ENCODE data around the gene MED16.

DNA sequence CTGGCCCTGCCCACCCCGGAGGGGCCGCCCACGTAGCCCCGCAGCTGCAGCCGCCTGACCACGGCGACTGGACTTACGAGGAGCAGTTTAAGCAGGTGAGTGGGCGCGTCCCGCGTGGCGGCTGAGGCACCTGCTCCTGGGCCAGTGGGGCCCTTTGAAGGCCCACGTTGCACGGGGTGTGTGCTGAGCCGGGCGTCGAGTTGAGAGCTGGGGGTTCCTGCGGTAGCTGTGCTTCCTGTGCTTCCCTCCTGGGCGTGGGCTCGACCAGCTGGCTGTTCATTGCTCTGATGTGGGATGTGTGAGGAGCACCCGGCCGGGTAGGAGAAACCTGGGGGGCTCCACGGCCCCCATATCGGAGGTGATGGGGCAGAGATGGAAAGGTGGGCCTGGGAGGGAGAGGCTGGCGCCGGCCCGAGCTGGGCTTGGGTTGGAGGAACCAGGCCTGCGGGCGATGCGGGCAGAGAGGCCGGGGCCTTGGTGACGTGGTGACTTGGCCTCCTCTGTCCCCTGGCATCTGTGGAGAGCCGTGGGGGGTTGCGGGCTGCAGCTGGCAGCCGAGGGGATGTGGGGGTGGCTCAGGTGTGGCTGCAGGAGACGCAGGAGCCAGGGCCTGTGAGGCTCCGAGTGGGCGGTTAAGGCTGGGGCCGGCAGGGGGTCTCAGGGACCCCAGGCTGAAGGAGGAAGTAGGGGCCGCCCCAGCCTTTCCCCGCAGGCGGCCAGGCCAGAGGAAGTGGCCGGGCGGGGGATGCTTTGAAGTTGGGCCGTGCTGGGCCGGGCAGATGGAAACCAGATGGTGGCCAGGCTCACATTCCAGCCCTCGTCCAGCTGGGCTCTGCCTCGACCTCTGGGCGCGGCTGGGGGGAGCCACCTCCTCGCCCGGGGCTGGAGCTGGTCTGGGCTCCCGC, 39.9 kb upstream of the MED16 start:
- TF ChIP-seq, protein P1, sequence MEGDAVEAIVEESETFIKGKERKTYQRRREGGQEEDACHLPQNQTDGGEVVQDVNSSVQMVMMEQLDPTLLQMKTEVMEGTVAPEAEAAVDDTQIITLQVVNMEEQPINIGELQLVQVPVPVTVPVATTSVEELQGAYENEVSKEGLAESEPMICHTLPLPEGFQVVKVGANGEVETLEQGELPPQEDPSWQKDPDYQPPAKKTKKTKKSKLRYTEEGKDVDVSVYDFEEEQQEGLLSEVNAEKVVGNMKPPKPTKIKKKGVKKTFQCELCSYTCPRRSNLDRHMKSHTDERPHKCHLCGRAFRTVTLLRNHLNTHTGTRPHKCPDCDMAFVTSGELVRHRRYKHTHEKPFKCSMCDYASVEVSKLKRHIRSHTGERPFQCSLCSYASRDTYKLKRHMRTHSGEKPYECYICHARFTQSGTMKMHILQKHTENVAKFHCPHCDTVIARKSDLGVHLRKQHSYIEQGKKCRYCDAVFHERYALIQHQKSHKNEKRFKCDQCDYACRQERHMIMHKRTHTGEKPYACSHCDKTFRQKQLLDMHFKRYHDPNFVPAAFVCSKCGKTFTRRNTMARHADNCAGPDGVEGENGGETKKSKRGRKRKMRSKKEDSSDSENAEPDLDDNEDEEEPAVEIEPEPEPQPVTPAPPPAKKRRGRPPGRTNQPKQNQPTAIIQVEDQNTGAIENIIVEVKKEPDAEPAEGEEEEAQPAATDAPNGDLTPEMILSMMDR (conservative IDR thresholded peaks at IDR 0.05; ENCODE audit: low read length), result no peak
- no peak for TF ChIP-seq EZH2phosphoT487 (IDR thresholded peaks at IDR 0.05; ENCODE audit: borderline replicate concordance, low read depth, low read length)
